ENCODE results near the gene PAX2.

The PAX2 gene

DNA sequence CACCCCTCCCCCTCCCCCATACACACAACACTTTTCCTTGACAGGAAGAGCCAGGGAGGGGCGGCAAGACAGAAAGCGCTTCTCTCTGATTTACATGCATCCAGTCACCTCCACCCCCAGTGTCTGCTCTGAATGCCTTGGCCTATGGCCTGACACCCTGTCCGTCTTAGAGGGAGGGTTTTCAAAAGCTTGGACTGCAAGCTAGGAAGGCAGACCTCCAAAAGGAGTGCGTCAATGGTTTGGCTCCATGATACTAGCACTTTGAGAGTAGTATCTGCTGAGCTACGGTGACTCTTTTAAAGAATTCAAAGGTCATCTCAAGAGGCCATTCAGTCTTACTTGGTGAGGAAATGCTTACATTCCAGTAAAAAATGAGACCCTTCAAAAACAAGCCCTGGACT is 20.3 kb upstream of the PAX2 start:
- no peak for DNase-seq

DNA sequence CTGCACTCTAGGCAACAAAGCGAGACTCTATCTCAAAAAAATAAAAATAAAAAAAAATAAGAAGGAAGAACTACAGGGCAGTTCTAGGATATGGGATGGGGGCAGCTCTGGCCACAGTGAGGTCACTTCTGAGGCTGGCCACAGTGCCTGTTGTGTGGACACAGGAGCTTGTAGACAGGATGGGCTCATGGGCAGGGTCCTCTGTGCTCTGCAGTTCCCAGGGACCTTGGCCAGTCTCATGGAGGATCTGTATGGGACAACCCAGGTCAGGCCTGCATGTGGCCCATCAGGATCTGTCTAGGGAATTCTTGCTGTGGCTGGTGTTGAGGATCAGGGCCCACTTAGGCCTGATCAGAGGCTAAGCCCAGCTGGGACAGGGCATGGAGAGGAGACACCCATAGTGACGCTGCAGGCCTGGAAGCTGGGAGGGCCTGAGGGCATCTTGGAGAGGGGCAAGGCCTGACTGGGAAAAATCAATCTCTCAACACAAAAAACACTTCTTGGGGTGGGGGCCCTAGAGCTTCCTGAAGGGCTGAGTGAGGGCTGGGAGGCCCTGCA is 19.4 kb upstream of the PAX2 start:
- DNase-seq, result no peak

DNA sequence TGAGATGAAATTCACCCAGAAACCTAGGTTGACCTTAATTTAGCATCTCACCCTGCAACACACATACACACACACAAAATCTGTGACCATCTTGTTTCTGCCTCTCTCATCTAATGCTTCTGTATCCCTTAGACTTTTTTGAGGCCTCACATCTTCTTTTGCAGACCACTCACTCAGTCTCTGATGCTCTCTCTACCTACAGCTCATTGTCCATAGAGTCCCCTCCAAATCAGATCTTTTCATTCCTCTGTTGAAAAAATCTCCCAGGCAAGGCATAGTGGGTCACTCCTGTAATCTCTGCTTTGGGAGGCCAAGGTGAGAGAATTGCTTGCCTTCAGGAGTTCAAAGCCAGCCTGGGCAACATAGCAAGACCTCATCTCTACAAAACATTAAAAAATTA is 17.6 kb upstream of the PAX2 start:
- DNase-seq, result no peak

DNA sequence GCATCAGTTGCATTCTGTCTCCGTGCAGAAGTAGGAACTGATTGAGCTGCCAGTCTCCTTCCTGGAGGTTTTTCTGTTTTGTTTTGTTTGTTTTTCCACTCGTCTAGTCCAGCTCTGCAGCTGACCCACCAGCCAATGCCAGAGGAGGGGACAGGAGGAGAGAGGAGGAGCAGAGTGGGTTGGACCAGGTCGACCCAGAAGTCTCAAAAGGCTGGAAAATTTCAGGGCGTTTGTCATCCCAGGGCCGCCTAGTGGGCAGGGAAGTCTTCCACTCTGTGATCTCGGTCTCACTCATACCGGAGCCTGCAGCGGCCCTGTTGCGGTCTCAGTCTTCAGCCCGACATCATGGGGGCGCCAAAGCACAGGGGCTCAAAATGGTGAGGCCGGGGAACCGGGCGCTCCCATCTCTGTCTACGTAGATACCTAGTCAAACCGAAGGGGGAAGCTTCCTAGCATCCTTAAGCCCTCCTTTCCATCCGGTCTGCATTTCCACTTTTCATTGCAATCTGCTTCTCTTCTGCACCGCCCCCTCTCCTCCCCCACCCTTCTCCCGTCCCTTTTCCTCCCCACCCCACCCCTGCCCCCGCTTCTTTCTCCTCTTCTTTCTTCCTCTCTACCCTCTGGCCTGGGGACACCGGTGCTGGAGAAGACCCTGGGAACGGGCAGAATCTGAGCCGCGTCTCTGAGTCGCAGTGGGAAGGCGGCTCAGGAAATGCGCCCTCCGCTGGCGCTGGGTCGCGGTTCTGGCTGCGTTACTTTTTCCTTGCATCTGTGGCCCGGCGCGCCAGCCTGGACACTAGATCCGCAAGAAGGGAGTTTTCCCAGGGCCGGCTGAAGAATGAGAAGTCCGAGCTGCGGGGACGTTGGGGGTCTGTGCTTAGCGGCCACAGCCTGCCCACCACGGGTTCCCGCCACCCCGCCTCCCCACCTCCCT is 16.2 kb upstream of the PAX2 start:
- no peak for DNase-seq

DNA sequence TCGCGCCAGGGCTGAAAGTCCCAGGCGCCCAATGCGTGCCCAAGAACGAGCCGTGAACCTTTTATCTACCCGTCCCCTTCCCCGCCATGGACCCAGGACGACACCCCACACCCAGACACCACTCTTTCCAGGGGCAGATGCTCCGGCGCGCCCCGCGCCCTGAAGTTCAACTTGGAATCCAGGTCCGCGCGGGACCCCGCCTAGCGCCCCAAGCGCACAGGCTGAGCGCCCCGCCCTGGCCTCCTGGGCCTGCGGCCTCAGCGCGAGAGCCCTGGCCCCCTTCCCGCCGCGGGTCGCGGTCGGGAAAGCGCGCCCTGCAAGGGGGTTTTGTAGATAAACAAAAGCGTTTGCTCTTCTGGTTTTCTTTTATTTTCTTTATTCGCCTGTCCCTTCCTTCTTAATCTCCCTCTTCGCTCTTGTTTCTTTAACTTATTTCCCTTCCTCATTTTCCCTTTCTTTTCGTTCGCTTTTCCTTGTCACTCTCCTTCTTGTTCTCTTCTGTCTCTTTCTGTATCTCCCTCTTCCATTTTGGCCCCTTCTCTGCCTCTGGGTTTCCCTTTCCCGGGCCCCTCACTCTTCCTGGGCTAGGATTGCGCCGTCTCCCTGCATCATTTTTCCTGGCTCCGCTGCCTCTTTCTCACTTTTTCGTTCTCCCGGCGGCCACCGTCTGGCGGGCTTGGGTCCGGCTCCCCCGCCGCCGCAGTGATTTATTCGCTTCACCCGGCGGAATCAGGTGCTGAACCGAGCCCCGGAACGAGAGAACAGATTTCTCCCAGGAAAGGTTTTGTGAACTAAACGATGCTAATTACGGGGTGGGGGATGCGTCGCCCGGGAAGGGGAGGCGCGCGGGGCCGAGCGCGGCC is 15.3 kb upstream of the PAX2 start:
- DNase-seq, result no peak

DNA sequence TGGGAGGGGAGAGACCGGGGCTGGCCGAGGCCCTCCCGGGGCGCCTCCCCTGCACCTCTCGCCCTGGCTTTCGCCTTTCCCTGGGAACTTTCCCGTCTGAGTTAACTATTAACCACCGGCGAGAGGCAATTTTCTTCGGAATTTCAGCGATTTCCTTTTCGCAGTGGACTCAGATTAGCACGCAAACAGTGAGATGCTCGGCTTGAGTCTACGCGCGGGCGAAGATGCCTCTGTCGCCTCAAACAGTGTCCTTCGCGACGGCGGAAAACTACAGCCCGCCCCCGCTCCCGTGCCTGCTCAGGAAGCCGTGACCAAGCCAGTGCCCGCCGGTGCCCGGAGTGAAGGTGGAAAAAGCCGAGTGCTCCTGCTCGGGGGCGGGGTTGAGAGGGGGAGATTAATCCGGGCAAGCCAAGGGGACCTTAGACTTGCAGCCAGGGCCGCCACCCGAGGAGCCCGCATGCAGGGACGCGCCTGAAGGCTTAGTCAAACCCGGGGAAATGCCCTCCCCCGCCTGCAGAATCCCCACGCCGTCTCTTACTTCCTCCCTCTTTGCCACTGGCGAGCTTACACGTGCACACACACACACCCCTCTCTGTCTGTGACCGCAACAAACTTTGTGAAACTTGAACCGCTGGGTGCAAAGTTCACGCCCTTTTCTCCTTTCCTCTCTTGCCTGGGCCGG is 14.5 kb upstream of the PAX2 start:
- peak; percentile 70 for DNase-seq

DNA sequence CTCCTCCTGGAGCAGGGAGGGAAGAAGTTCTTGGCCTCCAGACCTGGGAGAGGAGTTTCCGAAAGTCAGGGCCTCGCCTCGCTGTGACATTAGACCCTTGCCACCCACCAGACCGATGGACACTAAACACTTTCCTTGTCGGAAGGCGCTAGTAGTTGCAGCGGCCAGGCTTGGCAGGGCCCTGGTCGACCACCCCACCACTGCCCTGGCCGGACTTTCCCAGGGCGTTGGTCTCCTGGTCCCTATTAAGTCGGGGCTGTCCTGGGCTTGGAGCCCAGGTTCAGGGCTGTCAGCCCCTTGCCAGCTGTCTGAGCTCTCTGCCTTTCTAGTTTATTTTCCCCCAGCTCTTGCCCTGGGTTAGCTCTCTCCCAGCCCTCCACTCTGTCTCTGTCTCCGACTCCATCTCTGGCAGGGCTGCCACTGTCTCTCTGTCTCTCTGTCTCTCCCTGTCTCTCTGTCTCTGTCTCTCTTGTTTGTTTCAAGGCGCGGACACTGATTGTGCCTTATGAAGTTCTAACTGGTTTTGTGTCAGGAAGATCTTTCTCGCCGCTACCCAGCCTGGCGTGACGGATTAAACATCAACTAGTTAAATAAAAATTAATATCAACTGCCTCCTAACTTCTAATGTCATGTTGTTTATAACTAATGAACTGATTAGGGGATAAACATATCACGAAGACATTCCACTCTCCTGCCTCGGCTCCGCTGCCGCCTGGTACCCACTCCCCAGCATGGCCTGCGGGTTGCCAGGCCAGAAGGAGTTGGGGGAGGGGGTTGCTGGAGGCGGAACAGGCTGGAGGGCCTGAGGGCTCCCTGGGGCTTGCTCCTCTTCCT is 13.8 kb upstream of the PAX2 start:
- DNase-seq, result no peak

DNA sequence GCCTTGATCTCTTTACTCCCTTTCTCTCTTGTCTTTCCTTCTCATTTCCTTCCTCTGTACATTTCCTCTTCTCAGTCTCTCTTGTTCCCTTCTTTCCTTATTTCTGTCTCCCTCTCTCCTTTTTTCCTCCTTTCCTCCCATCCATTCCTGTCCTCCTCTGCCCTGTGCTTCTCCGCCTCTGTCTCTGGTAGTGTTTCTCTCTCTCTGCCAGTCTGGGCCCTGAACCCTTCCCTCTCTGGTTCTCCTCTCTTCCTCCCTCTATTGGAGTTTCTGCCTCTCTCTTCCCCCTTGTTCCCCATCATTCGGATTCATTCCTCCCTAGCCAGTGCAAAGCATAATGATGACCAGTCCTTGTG is 13.2 kb upstream of the PAX2 start:
- no peak for DNase-seq

DNA sequence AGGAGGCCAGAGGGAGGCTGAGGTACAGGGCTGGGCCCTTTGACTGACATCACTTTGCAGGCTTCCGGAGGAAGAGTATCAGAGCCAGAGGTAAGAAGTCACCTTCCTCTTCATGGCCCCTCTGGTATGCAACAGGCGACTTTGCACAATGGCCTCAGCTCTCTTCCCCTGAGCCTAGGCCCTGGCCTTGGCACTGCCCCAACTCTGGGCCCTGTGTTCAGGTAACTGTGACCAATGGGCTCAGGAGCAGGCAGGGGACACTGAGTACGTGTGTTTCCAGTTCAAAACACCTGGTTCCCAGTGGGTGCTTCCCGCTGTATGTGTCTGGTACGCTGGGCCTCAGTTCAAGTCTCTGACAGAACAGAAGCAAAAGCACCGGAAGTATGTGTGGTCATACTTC is 12.1 kb upstream of the PAX2 start:
- DNase-seq, result no peak

DNA sequence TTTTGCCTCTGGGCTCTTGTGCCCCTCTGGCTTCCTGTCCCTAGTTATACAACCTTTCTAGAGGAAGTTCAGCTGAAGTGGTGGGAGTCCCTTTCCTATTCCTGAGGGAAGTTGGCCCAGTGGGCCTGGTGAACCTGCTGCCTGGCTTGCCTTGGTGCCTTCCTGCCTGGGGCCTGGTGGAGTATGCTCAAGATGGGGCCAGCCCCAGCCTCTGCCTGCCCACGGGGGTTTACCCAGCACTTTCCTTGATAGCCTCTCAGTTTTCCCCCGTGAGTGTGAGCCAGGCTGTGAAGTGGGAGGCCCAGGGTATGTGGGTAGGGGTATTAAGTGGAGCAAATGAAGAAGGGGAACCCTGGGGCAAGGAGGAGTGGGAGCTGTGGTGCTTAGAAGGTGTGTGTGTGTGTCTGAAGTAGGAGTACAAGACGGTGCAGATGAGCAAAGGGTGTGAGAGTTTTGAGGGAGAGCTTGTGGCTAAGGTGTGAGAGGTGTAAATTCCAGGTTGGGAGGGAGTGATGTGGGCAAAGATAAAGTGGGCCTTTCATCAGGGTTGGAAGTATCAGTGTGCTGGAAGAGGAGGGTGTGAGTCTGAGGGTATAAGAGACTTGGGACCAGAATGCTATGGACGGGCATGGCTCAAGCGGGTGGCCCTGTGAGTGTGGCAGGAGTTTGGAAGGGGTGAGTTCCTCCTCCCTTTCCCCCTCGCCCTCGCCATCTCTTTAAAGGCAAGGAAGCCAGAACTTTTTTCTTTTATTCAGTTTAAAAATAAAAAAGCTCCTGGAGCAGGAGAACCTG is 10.9 kb upstream of the PAX2 start:
- no peak for DNase-seq

DNA sequence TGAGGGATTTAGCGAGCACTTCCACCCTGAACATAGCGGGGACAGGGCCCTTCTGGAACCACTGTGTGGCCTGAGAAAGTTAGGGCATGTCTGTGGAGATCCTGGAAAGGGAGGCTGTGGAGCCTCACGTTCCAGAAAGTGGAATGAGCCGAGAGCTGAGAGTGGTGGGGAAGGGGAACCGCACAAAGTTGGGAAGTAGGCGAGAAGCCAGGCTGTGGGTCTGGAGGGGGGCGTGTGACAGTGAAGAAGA is 10.4 kb upstream of the PAX2 start:
- no peak for DNase-seq

DNA sequence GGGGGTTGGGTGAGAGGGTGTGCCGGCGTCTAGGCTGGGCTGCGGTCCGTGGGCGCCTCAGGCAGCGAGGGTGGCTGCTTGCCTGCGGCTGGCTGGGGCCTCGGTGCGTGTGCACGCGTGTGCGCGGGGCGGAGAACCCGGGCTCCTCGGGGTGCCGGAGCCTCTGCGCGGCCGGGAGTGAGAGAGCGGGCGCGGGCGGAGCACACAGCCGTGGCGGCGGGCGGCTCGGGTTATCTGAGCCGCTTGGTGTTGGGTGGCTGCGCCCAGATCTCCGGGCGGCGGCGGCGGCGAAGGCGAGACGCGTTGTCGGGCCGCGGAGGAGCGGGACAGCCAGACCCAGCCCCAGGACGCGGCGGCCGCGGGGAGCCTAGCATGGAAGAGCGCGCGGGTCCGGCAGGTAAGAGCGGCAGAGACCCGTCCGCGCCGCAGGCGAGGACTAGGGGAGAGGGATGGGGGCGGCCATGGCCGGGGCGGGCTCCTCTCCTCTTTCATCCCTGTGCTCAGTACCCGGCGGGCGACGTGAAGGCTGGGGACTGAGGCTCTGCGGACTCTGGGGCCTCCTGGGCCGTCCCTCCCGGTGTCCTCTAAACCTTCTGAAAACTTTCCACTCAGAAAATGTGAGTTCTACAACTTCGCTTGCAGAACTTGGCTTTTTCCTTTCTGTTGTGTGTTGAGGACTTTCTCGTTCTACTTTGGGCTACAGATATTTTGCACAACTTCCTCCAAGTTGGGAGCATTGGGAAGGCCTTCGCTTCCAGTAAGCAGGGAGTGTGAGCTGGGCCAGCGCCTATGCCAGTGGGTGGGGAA is 9.8 kb upstream of the PAX2 start:
- no peak for DNase-seq

DNA sequence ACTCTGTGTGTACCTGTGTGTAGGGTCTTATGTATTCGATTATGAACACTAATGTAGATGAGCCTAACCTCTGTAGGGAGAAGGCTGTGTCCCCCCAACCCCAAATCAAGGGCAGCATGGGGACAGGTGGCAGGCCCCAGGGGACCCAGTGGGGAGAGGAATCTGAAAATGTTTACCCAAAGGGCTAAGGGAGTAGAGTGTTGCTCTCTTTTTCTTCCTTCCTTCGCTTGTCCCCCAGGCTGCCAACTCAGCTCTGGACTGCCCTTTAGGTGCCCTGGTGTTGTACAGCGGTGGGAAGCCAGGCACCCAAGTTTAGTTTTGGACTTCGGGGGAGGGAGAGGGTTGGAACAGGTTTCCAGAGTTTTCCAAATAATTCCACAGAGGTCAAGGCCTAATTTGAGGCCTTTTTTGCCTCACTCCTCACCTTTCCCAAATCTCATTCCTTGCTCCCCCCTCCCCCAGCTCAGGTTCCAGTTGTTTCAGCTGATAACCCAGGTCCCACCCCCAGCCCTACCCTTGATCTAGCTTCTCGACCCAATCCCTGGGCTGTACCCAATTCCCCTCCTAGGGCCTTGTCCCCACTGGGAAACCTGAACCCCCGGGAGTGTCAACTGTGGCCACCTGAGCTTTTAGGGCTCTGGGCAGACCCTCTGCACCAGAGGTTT is 9.1 kb upstream of the PAX2 start:
- no peak for DNase-seq

DNA sequence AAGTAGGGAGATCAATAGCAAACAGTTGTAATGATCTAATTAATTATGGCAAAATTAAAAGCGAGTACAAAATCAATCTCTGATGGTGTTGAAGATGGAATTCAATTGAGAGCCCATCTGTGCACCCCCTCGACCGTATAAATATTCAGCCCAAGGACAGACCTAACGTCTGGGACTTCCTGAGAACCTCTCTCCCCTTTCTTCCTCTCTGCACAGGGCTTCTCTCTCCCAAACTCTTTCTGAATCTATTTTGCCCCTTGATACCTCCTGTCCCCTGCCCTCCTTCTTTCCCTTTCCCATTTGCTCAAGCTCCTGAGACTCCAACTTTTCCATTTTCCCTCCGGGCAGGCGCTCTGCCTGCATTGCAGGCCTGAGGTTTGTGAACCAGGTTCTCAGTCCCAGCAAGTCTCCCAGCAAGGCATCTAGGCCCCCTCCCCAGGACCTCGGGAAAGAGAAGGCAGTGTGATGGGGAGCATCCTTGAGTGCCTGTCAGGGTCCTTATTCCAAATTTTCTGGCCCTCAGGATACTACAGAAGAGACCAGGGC is 8.5 kb upstream of the PAX2 start:
- no peak for DNase-seq

DNA sequence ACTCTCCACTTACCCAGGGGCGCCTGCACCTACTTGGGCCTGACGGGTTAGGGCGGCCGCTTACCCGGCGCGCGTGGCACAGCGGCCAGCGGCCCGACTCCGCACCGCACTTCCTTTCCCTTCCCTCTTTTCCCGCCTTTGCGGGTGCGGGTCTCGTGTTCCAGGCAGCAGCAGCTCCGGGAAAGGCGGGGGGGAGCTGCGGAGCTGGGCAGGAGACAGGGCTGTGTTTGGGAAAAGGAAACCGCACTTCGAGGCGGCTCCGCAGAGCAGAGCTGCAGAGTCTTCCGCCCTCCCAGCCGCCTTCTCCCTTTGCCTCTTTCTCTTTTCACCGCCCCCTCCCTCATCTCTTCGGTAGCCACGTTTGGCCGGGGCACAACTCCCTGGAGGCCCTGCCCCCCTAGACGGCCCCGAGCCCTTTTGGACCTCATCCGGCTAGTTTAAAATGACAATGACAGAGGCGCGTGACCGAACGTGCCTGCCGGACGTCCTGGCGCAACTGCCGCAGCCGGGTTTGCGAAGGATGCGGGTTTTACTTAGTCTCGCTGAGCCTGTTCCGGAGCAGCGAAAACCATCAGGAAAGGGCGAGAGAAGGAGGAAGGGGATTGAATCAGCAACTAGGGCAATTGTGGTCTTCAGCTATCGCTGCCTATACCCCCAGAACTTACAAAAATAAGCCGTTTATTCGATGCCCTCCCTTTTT is 7.9 kb upstream of the PAX2 start:
- no peak for DNase-seq

DNA sequence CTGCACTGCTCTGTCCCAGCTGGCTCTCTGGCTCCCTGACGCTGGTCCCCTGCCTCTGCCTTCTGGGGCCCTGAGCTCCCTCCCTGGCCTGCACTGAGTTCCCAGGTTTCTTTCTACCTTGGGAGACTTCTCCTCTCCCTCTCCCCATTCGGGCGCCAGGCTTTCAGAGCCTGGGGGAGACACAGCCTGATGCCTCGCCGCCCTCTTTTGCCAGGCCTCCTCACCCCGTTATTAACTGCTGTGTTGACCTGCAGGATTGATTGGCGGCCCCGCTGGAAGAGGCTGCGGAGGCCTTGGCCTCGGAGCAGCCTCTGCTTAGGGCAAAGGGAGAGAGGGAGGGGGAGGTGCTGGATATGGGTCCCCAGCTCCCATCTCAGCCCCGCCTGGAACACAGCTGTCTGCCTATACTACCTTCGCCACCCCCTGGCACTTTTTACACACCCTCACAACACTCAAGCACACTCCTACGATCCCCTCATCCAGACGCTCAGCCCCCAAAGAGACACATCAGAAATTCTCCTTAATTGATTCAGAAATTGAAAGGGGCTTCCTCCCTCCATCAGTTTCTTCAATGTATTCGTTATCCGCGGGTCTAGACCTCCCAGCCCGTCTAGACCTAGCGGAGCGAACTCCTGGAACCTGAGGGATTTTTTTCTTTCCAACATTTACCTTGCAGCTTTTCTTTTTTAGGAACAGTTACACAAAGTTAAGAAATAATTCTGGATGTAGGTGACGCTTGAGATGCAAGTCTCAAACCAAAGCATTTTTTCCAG is 7.1 kb upstream of the PAX2 start:
- no peak for DNase-seq

DNA sequence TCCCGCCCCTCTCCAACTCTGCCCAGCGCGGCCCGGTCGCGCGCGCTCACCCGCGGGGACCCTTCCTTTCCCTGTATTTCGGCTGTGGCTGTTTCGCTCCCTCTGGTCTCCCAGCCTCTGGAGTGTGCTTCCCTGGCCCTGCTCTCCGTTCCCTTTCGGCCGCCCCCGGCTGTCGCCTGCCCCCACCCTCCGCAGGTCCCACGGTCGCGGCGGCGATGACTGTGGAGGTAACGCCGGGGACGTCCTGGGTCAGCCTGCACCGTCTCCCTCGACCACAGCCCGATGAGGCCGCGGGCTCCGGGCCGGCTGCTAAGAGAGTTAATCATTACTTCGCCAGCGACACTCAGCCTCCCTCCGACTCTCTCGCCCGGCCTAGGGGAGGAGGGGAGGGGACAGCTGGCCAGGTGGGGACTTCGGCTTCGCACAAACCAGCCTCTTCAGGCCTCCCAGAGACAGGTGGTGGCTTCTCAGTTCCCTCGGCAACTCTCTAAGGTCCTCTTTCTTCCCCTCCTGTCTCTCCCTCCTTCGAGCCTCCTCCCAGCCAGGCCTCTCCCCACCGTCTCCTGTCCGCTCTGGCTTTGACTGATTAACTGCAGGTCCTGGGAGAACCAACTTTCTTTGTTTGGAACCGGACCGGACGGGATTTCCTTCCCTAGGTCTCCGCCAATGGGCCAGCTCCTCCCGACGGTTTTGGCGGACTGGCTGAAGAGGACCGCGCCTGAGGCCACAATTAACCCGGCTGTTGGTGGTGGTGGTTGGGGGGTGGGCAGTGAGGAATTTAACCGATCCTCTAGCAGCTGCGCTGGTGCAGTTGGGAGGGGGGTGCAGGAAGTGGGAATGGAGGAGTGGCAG is 5.6 kb upstream of the PAX2 start:
- DNase-seq, result no peak
